ENCODE results near the gene TRAF7. TPM values are rescaled to one million over a fixed set of nuclear protein-coding genes. Genes with fewer than 3 reads are reported as not detected.
"Not testable (repeated sequence)": the region's sequence is repeated elsewhere in the genome, so short reads cannot be mapped to it uniquely, and the experiment has no call there.

Gene TRAF7
- total RNA-seq, 1 donor from 2014 or later: 83.9 TPM

DNA sequence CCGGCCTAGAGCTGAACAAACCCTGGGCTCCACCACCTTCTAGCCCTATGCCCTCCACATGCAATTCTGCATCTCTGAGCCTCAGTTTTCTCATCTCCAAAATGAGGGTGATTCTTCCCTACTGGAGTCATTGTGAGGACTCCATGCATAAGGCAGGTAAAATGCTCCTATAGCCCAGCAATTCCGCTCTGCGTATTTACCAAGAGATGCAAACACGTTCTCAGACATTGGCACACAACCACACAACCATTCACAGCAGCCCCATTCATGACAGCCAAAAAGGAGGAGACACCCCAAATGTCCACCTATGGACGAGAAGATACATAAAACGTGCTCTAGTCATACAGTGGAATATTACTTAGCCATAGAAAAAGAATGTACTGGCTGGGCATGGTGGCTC is 44.7 kb downstream of the TRAF7 start:
- Histone ChIP-seq H3K36me3 (ENCODE audit: control insufficient read depth, insufficient read depth, low read length) (no peaks in the 10 kb centered on the region), H3K4me3 (ENCODE audit: low read depth, low read length) (no peak overlapping the region), H3K27me3 (ENCODE audit: control insufficient read depth, insufficient read depth, low read length) (peaks cover 37% of the 10 kb centered on the region)
- TF ChIP-seq, protein P1, sequence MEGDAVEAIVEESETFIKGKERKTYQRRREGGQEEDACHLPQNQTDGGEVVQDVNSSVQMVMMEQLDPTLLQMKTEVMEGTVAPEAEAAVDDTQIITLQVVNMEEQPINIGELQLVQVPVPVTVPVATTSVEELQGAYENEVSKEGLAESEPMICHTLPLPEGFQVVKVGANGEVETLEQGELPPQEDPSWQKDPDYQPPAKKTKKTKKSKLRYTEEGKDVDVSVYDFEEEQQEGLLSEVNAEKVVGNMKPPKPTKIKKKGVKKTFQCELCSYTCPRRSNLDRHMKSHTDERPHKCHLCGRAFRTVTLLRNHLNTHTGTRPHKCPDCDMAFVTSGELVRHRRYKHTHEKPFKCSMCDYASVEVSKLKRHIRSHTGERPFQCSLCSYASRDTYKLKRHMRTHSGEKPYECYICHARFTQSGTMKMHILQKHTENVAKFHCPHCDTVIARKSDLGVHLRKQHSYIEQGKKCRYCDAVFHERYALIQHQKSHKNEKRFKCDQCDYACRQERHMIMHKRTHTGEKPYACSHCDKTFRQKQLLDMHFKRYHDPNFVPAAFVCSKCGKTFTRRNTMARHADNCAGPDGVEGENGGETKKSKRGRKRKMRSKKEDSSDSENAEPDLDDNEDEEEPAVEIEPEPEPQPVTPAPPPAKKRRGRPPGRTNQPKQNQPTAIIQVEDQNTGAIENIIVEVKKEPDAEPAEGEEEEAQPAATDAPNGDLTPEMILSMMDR (IDR thresholded peaks at IDR 0.05; ENCODE audit: insufficient read depth, low read length, poor library complexity, severe bottlenecking): no peak
- DNase-seq (ENCODE audit: low read depth): no peak

DNA sequence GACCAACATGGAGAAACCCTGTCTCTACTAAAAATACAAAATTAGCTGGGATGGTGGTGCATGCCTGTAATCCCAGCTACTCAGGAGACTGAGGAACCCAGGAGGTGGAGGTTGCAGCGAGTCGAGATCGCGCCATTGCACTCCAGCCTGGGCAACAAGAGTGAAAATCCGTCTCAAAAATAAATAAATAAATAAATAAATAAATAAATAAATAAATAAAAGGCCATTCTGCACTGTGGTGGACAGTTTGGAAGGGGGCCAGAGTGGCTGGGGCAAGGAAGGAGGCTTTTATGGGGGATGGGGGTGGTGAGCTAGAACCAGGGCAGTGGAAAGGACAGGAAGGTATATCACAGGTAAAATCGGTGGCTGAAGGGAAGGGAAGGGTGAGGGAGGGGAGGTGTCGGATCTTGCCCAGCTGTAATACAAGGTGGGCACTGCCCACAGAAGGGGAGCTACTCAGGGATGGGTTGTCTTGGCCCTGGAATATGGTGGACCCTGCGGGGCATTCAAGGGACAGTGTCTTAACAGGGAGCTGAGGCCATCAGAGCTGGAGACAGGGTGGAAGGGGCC is 47.6 kb downstream of the TRAF7 start:
- peaks cover 18% of the 10 kb centered on the region for H3K27me3 ChIP-seq (ENCODE audit: control insufficient read depth, insufficient read depth, low read length)
- not testable (repeated sequence) for DNase-seq (ENCODE audit: low read depth); H3K36me3 ChIP-seq (ENCODE audit: control insufficient read depth, insufficient read depth, low read length); H3K4me3 ChIP-seq (ENCODE audit: low read depth, low read length)

DNA sequence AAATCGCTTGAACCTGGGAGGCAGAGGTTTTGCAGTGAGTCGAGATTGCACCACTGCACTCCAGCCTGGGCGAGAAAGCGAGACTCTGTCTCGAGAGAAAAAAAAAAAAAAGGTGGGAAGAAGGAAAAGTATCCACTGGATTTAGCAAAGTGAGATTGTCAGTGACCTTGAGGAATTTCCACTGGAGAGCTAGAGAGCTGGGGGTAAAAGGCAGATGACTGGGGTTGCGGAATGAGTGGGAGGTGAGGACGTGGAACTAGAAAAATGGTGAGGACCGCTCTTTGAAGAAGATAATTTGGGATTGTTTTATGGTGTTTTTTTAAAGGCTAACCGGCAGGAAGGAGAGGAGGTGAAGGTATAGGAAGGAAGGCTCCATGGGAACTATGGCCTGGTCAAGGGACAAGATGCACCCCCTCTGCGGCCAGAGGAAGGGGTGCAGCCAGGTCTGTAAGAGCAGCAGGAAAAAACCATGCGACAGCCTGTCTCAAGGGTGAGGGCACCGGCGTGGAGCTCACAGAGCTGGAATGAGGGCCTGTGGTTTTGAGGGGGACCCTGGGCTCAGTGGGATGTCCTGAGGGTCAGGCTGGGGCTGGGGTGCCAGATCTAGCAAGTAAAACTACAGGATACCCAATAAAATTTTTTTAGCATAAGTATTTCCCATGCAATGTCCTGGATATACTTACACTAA is 49.0 kb downstream of the TRAF7 start:
- TF ChIP-seq, protein P1 (IDR thresholded peaks at IDR 0.05; ENCODE audit: insufficient read depth, low read length, poor library complexity, severe bottlenecking): no peak
- Histone ChIP-seq H3K27me3 (ENCODE audit: control insufficient read depth, insufficient read depth, low read length) (peaks cover 7% of the 10 kb centered on the region), H3K4me3 (ENCODE audit: low read depth, low read length) (peak overlapping the region; percentile 83), H3K36me3 (ENCODE audit: control insufficient read depth, insufficient read depth, low read length) (no peaks in the 10 kb centered on the region)
- no peak for DNase-seq (ENCODE audit: low read depth)

DNA sequence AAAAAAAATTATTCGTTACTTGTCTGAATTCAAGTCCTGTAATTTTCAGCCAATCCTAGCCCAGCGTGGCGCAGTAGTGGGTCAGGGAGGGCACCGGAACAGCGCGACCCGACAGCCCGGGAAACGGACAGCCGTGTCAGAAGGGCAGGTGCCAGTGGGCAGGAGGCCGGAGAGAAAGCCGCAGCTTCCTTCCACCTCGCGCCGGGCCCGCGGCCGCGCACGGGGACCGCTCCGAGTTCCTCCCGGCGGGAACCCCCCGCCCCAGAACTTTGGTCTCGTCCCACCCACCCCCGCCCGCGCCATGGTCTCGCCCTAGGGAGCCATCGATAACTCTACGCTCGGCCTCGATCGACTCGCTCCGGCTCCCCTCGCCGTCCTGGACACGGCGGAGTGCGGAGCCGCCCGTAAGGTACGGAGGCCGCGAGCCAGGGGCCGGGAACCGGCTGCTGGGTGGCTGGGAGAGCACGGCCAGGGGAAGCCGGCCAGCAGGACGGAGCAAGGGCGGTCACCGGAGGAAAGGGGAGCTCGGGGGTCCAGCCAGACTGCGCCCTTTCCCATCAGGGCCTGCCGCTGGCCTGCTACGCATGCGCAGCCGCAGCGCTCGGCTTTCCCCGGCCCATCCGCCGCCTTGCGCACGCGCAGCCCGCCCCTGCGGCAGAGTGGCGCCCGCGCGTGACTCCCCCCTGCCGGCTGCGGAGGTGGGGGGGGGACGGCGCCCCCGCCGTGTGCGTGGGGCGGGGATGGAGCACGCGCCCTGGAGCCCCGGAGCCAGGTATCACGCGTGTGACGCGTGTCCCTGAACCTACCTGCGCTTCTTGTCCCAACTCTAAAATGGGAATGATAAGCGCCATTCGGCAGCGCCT is 49.8 kb downstream of the TRAF7 start, which contains the start of gene MLST8:
TSS of gene MLST8 (plus strand) at position 351 of the 863 bp plus-strand sequence. CDS start 632 bp downstream, outside the sequence.
- DNase-seq (ENCODE audit: low read depth): no peak
- Histone ChIP-seq H3K36me3 (ENCODE audit: control insufficient read depth, insufficient read depth, low read length) (no peaks in the 10 kb centered on the region), H3K27me3 (ENCODE audit: control insufficient read depth, insufficient read depth, low read length) (no peaks in the 10 kb centered on the region), H3K4me3 (ENCODE audit: low read depth, low read length) (peak within 1 kb of the TSS; percentile 83)
- TF ChIP-seq, protein P1 (IDR thresholded peaks at IDR 0.05; ENCODE audit: insufficient read depth, low read length, poor library complexity, severe bottlenecking): no peak

DNA sequence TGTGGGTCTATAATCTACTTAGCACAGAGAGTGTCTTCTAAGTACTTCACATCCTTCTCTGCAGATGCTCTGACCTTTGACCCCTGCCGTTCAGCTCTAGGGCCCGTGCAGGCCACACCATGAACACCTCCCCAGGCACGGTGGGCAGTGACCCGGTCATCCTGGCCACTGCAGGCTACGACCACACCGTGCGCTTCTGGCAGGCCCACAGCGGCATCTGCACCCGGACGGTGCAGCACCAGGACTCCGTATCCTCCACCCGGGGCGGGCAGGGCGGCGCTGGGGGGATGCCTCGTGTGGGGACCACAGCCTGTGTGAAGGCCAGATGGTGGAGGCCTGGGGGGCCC is 50.4 kb downstream of the TRAF7 start:
- Histone ChIP-seq H3K4me3 (ENCODE audit: low read depth, low read length) (peak overlapping the region; percentile 83), H3K27me3 (ENCODE audit: control insufficient read depth, insufficient read depth, low read length) (no peaks in the 10 kb centered on the region), H3K36me3 (ENCODE audit: control insufficient read depth, insufficient read depth, low read length) (no peaks in the 10 kb centered on the region)
- TF ChIP-seq, protein P1 (IDR thresholded peaks at IDR 0.05; ENCODE audit: insufficient read depth, low read length, poor library complexity, severe bottlenecking): no peak
- no peak for DNase-seq (ENCODE audit: low read depth)

DNA sequence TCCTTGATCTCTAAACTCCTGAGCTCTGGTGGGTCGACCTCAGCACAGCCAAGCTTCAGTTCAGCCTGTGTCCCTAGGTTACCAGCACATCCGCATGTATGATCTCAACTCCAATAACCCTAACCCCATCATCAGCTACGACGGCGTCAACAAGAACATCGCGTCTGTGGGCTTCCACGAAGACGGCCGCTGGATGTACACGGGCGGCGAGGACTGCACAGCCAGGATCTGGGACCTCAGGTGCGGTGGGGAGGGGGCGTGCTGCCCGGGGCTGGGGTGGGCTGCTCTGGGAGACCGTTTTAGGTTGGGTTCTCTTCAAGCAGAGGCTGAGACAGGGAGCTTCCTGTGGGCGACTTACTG is 50.8 kb downstream of the TRAF7 start:
- TF ChIP-seq, protein P1 (IDR thresholded peaks at IDR 0.05; ENCODE audit: insufficient read depth, low read length, poor library complexity, severe bottlenecking): no peak
- Histone ChIP-seq H3K4me3 (ENCODE audit: low read depth, low read length) (peak overlapping the region; percentile 83), H3K27me3 (ENCODE audit: control insufficient read depth, insufficient read depth, low read length) (no peaks in the 10 kb centered on the region), H3K36me3 (ENCODE audit: control insufficient read depth, insufficient read depth, low read length) (no peaks in the 10 kb centered on the region)
- no peak for DNase-seq (ENCODE audit: low read depth)

Data from kidney epithelial cell (primary cell).